WERI-Rb-1 (cell line): ENCODE data around the gene ACOT7.

ENCODE experiments used
- DNase-seq: peaks from one replicate; pipeline ENCODE4 v3.0.0-alpha.2; 2020
- H3K27ac ChIP-seq: fragments of 250-450 bp; sonication (Bioruptor Pico); 2 replicates; pipeline ENCODE4 v1.5.1; 2020; ENCODE audit warnings: mild to moderate bottlenecking, moderate library complexity
- H3K27me3 ChIP-seq: fragments of 250-450 bp; sonication (Bioruptor Pico); 2 replicates; pipeline ENCODE4 v1.5.1; 2021; ENCODE audit warnings: mild to moderate bottlenecking, low read depth, moderate library complexity; ENCODE audit not compliant: insufficient read depth, severe bottlenecking
- H3K36me3 ChIP-seq: fragments of 250-450 bp; sonication (Bioruptor Pico); 2 replicates; pipeline ENCODE4 v1.5.1; 2020; ENCODE audit warnings: mild to moderate bottlenecking, moderate library complexity
- H3K4me3 ChIP-seq: 2 replicates; pipeline ENCODE4 v1.5.1; 2011; ENCODE audit warnings: low read depth, mild to moderate bottlenecking, control low read depth, low read length
- H3K9me3 ChIP-seq: fragments of 250-450 bp; sonication (Bioruptor Pico); 2 replicates; pipeline ENCODE4 v1.5.1; 2021; ENCODE audit warnings: mild to moderate bottlenecking, moderate library complexity; ENCODE audit not compliant: severe bottlenecking
- TF ChIP-seq, protein P1 (sequence below): IDR thresholded peaks from 2 replicates; pipeline ENCODE4 v1.5.1; 2011; ENCODE audit warnings: low read depth, mild to moderate bottlenecking, control low read depth, inconsistent platforms, low read length

ACOT7 gene

DNA sequence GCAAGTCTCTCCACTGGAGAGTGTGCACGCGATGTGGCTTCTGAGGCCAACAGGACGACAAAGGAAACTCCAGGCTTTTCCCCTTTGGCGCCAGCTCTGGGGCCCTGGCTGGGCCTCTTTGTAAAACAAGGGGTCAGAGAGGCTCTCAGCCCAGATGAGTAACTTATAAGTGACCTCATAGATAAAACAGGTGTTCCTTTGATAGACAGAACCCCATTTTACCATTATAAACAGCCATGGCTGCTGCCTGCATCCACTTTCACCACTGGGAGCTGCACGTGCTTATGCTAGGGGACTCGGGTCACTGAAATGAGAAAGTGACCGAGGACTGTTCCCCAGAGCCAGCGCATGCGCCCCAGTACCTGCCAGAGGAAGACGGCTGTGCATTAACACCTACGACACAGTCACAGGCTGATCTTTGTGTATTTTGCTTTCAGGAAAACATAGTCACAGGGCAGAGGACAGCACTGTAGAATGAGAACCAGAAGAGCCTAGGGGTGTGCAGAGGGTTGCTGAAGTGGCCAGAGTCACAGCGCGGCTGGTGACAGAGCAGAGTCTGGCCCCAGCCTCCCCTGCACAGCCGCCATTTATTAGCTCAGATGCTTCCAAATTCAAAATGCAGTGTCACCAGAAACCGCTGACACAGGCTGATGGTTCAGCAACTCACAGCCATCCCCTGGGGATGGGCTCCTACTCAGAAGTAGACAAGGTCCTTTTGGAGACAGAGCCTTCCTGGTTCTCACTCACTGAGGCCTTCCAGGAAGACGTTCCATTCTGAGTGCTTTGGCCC lies 175.0 kb downstream of the ACOT7 start:
- DNase-seq, result no peak
- TF ChIP-seq, protein P1, sequence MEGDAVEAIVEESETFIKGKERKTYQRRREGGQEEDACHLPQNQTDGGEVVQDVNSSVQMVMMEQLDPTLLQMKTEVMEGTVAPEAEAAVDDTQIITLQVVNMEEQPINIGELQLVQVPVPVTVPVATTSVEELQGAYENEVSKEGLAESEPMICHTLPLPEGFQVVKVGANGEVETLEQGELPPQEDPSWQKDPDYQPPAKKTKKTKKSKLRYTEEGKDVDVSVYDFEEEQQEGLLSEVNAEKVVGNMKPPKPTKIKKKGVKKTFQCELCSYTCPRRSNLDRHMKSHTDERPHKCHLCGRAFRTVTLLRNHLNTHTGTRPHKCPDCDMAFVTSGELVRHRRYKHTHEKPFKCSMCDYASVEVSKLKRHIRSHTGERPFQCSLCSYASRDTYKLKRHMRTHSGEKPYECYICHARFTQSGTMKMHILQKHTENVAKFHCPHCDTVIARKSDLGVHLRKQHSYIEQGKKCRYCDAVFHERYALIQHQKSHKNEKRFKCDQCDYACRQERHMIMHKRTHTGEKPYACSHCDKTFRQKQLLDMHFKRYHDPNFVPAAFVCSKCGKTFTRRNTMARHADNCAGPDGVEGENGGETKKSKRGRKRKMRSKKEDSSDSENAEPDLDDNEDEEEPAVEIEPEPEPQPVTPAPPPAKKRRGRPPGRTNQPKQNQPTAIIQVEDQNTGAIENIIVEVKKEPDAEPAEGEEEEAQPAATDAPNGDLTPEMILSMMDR, result no peak
- Histone ChIP-seq H3K9me3 (no peaks in the 10 kb centered on the region), H3K27ac (no peak overlapping the region), H3K4me3 (no peak overlapping the region), H3K36me3 (peaks cover 19% of the 10 kb centered on the region), H3K27me3 (no peaks in the 10 kb centered on the region)
